Left lung (tissue), 10 donors: ENCODE measurements around the gene OR5H2. TPM values are rescaled to one million over a fixed set of nuclear protein-coding genes. Genes with fewer than 3 reads are reported as not detected.

Source experiments
- ATAC-seq: fragments of 200-7000 bp; cut with Tn5 transposase; one replicate; pipeline ENCODE4 v1.9.1; 2020; ENCODE audit warnings: moderate library complexity
- DNase-seq, 4 donors: peaks; one replicate each; pipeline ENCODE4 v3.0.0-alpha.2; 2013 to 2020
- H3K27ac ChIP-seq, 2 donors: fragments of 200-600 bp; sonication (generic) in 1 of 2; one replicate each; pipeline versions ENCODE4 v1.5.0 to v1.8.0; 2020 to 2021
- H3K27me3 ChIP-seq, 2 donors: fragments of 200-600 bp; sonication (generic) in 1 of 2; one replicate each; pipeline versions ENCODE4 v1.5.0 to v1.8.0; 2020 to 2021
- H3K36me3 ChIP-seq, 2 donors: fragments of 200-600 bp; sonication (generic) in 1 of 2; one replicate each; pipeline versions ENCODE4 v1.5.0 to v1.8.0; 2020 to 2021
- H3K4me1 ChIP-seq, 2 donors: fragments of 200-600 bp; one replicate each; pipeline ENCODE4 v1.8.0; 2021
- H3K4me3 ChIP-seq, 2 donors: fragments of 200-600 bp; sonication (generic) in 1 of 2; one replicate each; pipeline versions ENCODE4 v1.5.0 to v1.8.0; 2020 to 2021; ENCODE audit warnings: mild to moderate bottlenecking in 1 of 2
- H3K9me3 ChIP-seq, 2 donors: fragments of 200-600 bp; sonication (generic) in 1 of 2; one replicate each; pipeline versions ENCODE4 v1.5.0 to v1.8.0; 2020 to 2021
- CTCF ChIP-seq, 2 donors: fragments of 200-600 bp; sonication (generic) in 1 of 2; IDR thresholded peaks; one replicate each; pipeline versions ENCODE4 v1.5.0 to v1.8.0; 2021; ENCODE audit warnings: antibody characterized with exemption in 2 of 2
- intact Hi-C, 2 donors: fragments of 100-400 bp; cut with DNase I; formaldehyde crosslinking; loops; one replicate each; pipeline versions ENCODE4 v1.11.2 to v1.14.2; 2022
- polyA plus RNA-seq, 6 donors: library from polyadenylated mRNA; unstranded; fragments of 120-200 nt; gene quantifications; one replicate each; pipeline ENCODE4 v1.2.1, GENCODE V29; 2013; ENCODE audit not compliant: insufficient read length in 6 of 6
- total RNA-seq, 2 donors: library from RNA; stranded (reverse); fragmentation: NEBNext Ultra II Directional; extraction: Animal tissue kit (Norgen Biotek cat#: 25700); gene quantifications; one replicate each; pipeline ENCODE4 v1.2.1, GENCODE V29; 2021
- donor health status: DM: no; HTN: yes; CAD: no.
- donor health status: DM: no; HTN: no; CAD: no.

OR5H2 gene
- total and polyA plus RNA-seq, 8 donors, result not detected

- Histone ChIP-seq H3K4me1 (no peaks in the 10 kb centered on the region), H3K4me3 (no peak overlapping the region), H3K27me3 (no peaks in the 10 kb centered on the region), H3K9me3 (no peaks in the 10 kb centered on the region), H3K27ac (no peak overlapping the region), H3K36me3 (no peaks in the 10 kb centered on the region)
- no peak for ATAC-seq
- no peak for TF ChIP-seq CTCF (IDR thresholded peaks at IDR 0.05)
- intact Hi-C loops, result no loop called here
- no peak for DNase-seq
Measured at GRCh38 chr3:98322101-98322500, 39.8 kb downstream of the OR5H2 start.

GRCh38 chr3:98322686-98323085, 40.4 kb downstream of the OR5H2 start:
- H3K4me1 ChIP-seq, result no peaks in the 10 kb centered on the region
- DNase-seq (no peak), ATAC-seq (no peak)
- no peaks in the 10 kb centered on the region for H3K27me3 ChIP-seq
- no peak for TF ChIP-seq CTCF (IDR thresholded peaks at IDR 0.05)
- no peak overlapping the region for H3K4me3 ChIP-seq
- intact Hi-C loops, result no loop called here
- no peak overlapping the region for H3K27ac ChIP-seq
- no peaks in the 10 kb centered on the region for H3K36me3 ChIP-seq
- H3K9me3 ChIP-seq, result no peaks in the 10 kb centered on the region

GRCh38 chr3:98323425-98323824, 41.1 kb downstream of the OR5H2 start:
- no peak overlapping the region for H3K27ac ChIP-seq
- intact Hi-C loops, result no loop called here
- no peak for TF ChIP-seq CTCF (IDR thresholded peaks at IDR 0.05)

GRCh38 chr3:98325055-98325454, 42.8 kb downstream of the OR5H2 start:
- Histone ChIP-seq H3K4me1 (no peaks in the 10 kb centered on the region), H3K9me3 (no peaks in the 10 kb centered on the region), H3K27me3 (peaks cover 0 to 9% of the 10 kb centered on the region in 2 donors), H3K27ac (no peak overlapping the region), H3K4me3 (no peak overlapping the region), H3K36me3 (no peaks in the 10 kb centered on the region)
- no peak for TF ChIP-seq CTCF (IDR thresholded peaks at IDR 0.05)
- DNase-seq, result no peak
- ATAC-seq, result no peak
- intact Hi-C loops, result no loop called here

More at GRCh38 chr3:98323425-98323824, 41.1 kb downstream of the OR5H2 start:
- Histone ChIP-seq H3K27me3 (no peaks in the 10 kb centered on the region), H3K4me3 (no peak overlapping the region), H3K9me3 (no peaks in the 10 kb centered on the region), H3K36me3 (no peaks in the 10 kb centered on the region), H3K4me1 (no peaks in the 10 kb centered on the region)
- DNase-seq, result no peak
- no peak for ATAC-seq

GRCh38 chr3:98326105-98326893, 44.0 kb downstream of the OR5H2 start:
- H3K27ac ChIP-seq, result no peak overlapping the region
- H3K4me1 ChIP-seq, result no peaks in the 10 kb centered on the region
- TF ChIP-seq CTCF (IDR thresholded peaks at IDR 0.05), result no peak
- no peaks in the 10 kb centered on the region for H3K9me3 ChIP-seq
- intact Hi-C loops, result no loop called here
- H3K36me3 ChIP-seq, result no peaks in the 10 kb centered on the region
- no peak for ATAC-seq
- peaks cover 0 to 9% of the 10 kb centered on the region in 2 donors for H3K27me3 ChIP-seq
- no peak overlapping the region for H3K4me3 ChIP-seq
- no peak for DNase-seq
